K562 (cell line): ENCODE results near the gene KBTBD13. TPM values are rescaled to one million over a fixed set of nuclear protein-coding genes. Genes with fewer than 3 reads are reported as not detected.
A peak's percentile ranks its signal among the peaks of the same experiment; 100 is the strongest.

Experiments used
- ATAC-seq: fragments of 200-7000 bp; cut with Tn5 transposase; 3 replicates; pipeline ENCODE4 v1.9.1; 2020; ENCODE audit warnings: moderate library complexity
- BruUV-seq: library from RNA; stranded (reverse); fragments of 400-500 nt; replicated peaks from 2 replicates; lab custom pipeline; 2021; lab: Mats Ljungman, UMichigan
- CTCF ChIA-PET: fragments of 300-600 bp; formaldehyde crosslinking; extraction: SDS; loops from one replicate; lab custom pipeline; 2021; ENCODE audit warnings: low intra/inter-chr PET ratio; lab: Yijun Ruan, JAX
- POLR2A ChIA-PET: fragments of 300-600, 350-650 bp; sonication (Branson Sonifier 250); formaldehyde crosslinking; extraction: SDS; loops from one replicate; lab custom pipeline; 2021; ENCODE audit warnings: antibody characterized with exemption, inconsistent platforms; lab: Yijun Ruan, JAX
- DNase-seq, 4 experiments: peaks; one replicate each; pipeline versions ENCODE4 v3.0.0 to v3.0.0-alpha.2; 2011 to 2018; ENCODE audit warnings: low spot score in 3 of 4, mixed read lengths in 3 of 4; ENCODE audit errors: extremely low read depth in 1 of 4
- FAIRE-seq: peaks from 2 replicates; lab custom pipeline; 2011; peaks lifted over from hg19 to GRCh38; lab: Jason Lieb, UNC
- H2AFZ ChIP-seq: 2 replicates; pipeline ENCODE4 v1.6.0; 2011; ENCODE audit warnings: low read depth, low read length, control low read depth, inconsistent platforms
- H3K27ac ChIP-seq: fragments of 200-600 bp; 3 replicates; pipeline ENCODE4 v1.8.0; 2011; ENCODE audit warnings: low read depth, mild to moderate bottlenecking, control low read depth, inconsistent platforms, low read length, moderate library complexity, mixed read lengths; ENCODE audit errors: extremely low read depth
- H3K27me3 ChIP-seq, 2 experiments: fragments of 300-600 bp in 1 of 2; 2 replicates in 1 of 2; 3 replicates in 1 of 2; pipeline versions ENCODE4 v1.6.0 to v1.8.0; 2011; ENCODE audit warnings: inconsistent platforms in 2 of 2, low read length in 2 of 2, mild to moderate bottlenecking in 1 of 2, mixed read lengths in 1 of 2, moderate library complexity in 1 of 2; ENCODE audit not compliant: control insufficient read depth in 2 of 2, insufficient read depth in 2 of 2
- H3K36me3 ChIP-seq: fragments of 300-600 bp; 3 replicates; pipeline ENCODE4 v1.8.0; 2011; ENCODE audit warnings: mild to moderate bottlenecking, low read length, inconsistent platforms; ENCODE audit not compliant: control insufficient read depth, insufficient read depth
- H3K4me1 ChIP-seq, 2 experiments: fragments of 200-600 bp in 1 of 2; replicated peaks in 1 of 2; 2 replicates in 1 of 2; 3 replicates in 1 of 2; pipeline versions ENCODE4 v1.5.1 to v1.8.0; 2011; ENCODE audit warnings: inconsistent platforms in 2 of 2, low read length in 2 of 2, mild to moderate bottlenecking in 1 of 2, mixed read lengths in 1 of 2, moderate library complexity in 1 of 2; ENCODE audit not compliant: control insufficient read depth in 2 of 2, insufficient read depth in 2 of 2
- H3K4me2 ChIP-seq: 2 replicates; pipeline ENCODE4 v1.6.1; 2011; ENCODE audit warnings: low read length, control low read depth, inconsistent platforms, mixed read lengths; ENCODE audit not compliant: insufficient read depth
- H3K4me3 ChIP-seq: fragments of 200-600 bp; sonication (generic), shearing (Covaris generic); 2 replicates; pipeline ENCODE4 v1.5.1; 2016; ENCODE audit warnings: control low read depth, inconsistent platforms
- H3K79me2 ChIP-seq: fragments of 200-600 bp; 3 replicates; pipeline ENCODE4 v1.8.0; 2011; ENCODE audit warnings: low read length, inconsistent platforms; ENCODE audit not compliant: control insufficient read depth, insufficient read depth
- H3K9ac ChIP-seq, 2 experiments: 2 replicates each; pipeline versions ENCODE4 v1.6.0 to v1.6.1; 2011; ENCODE audit warnings: low read depth in 2 of 2, low read length in 2 of 2, control low read depth in 1 of 2, inconsistent platforms in 1 of 2, mild to moderate bottlenecking in 1 of 2, mixed read lengths in 1 of 2; ENCODE audit not compliant: insufficient read depth in 1 of 2
- H3K9me1 ChIP-seq: one replicate; pipeline ENCODE4 v1.6.0; 2011; ENCODE audit warnings: inconsistent platforms, mild to moderate bottlenecking, low read length, moderate library complexity; ENCODE audit not compliant: control insufficient read depth, insufficient read depth
- H3K9me3 ChIP-seq: replicated peaks from 2 replicates; pipeline ENCODE4 v1.5.1; 2011; ENCODE audit warnings: low read depth, low read length, inconsistent platforms; ENCODE audit not compliant: control insufficient read depth, insufficient read depth
- H4K20me1 ChIP-seq: replicated peaks from 2 replicates; pipeline ENCODE4 v1.6.1; 2011; ENCODE audit warnings: low read length, inconsistent platforms, mixed read lengths; ENCODE audit not compliant: control insufficient read depth, insufficient read depth
- BRD9 ChIP-seq: fragments of 450-650 bp; IDR thresholded peaks from 2 replicates; pipeline ENCODE4 v1.6.1; 2018; ENCODE audit warnings: low read depth; ENCODE audit not compliant: partially characterized antibody
- CBX5 ChIP-seq: IDR thresholded peaks from 2 replicates; pipeline ENCODE4 v1.6.1; 2014; ENCODE audit warnings: low read depth, borderline replicate concordance
- DDX20 ChIP-seq: fragments of 450-650 bp; IDR thresholded peaks from 2 replicates; pipeline ENCODE4 v1.6.1; 2016; ENCODE audit warnings: missing genetic modification characterization, low read depth, mild to moderate bottlenecking, missing compliant biosample characterization, moderate library complexity
- DIDO1 ChIP-seq: fragments of 450-650 bp; IDR thresholded peaks from 2 replicates; pipeline ENCODE4 v1.6.1; 2016; ENCODE audit warnings: low read depth, missing biosample characterization, missing genetic modification characterization
- EGR1 ChIP-seq: fragments of 450-650 bp; conservative IDR thresholded peaks from 2 replicates; pipeline ENCODE4 v1.6.1; 2017; ENCODE audit warnings: mild to moderate bottlenecking
- HLTF ChIP-seq: fragments of 450-650 bp; IDR thresholded peaks from 2 replicates; pipeline ENCODE4 v1.6.1; 2016
- L3MBTL2 ChIP-seq: fragments of 450-650 bp; IDR thresholded peaks from 2 replicates; pipeline ENCODE4 v1.6.1; 2016; ENCODE audit warnings: mild to moderate bottlenecking, moderate library complexity
- LARP7 ChIP-seq: fragments of 450-650 bp; IDR thresholded peaks from 2 replicates; pipeline ENCODE4 v1.6.1; 2016
- POLR3A ChIP-seq: IDR thresholded peaks from 2 replicates; pipeline ENCODE4 v1.6.1; 2011; ENCODE audit warnings: borderline replicate concordance, mild to moderate bottlenecking, moderate library complexity; ENCODE audit not compliant: insufficient read length, insufficient read depth; ENCODE audit errors: extremely low read depth
- PTBP1 ChIP-seq: fragments of 200-400 bp; formaldehyde crosslinking; IDR thresholded peaks from 2 replicates; pipeline ENCODE4 v1.6.1; 2017; ENCODE audit warnings: low read depth, low read length
- RBBP5 ChIP-seq: fragments of 200-600 bp; sonication (generic); IDR thresholded peaks from 2 replicates; pipeline ENCODE4 v1.6.1; 2012; ENCODE audit warnings: borderline replicate concordance, mild to moderate bottlenecking, low read length, control low read depth, inconsistent platforms; ENCODE audit not compliant: insufficient read depth, poor library complexity, severe bottlenecking
- TBP ChIP-seq: optimal IDR thresholded peaks from 2 replicates; pipeline ENCODE3; 2011; ENCODE audit warnings: low read depth, low read length, improper control_type of control experiment
- ZNF445 ChIP-seq: fragments of 250-450 bp; sonication (Bioruptor Pico); IDR thresholded peaks from 2 replicates; pipeline ENCODE4 v1.4.0; 2020; ENCODE audit warnings: low read depth, mild to moderate bottlenecking, moderate library complexity
- ZNF583 ChIP-seq: fragments of 250-450 bp; sonication (Bioruptor Pico); IDR thresholded peaks from 2 replicates; pipeline ENCODE4 v1.4.0; 2020
- ZNF785 ChIP-seq: fragments of 250-450 bp; sonication (Bioruptor Pico); IDR thresholded peaks from 2 replicates; pipeline ENCODE4 v1.4.0; 2020; ENCODE audit warnings: mild to moderate bottlenecking
- WGBS: fragments of 100-300 bp; shearing (Covaris generic); methylation state at CpG from one replicate; pipeline ENCODE4 v1.1.6; 2016; ENCODE audit warnings: low coverage, mixed read lengths; ENCODE audit not compliant: insufficient coverage; ENCODE audit errors: missing lambda C conversion rate; 5-methylcytosine and 5-hydroxymethylcytosine counted together
- in situ Hi-C: fragments of 300-500 bp; cut with MboI; formaldehyde crosslinking; loops from 4 replicates; pipeline ENCODE4 v1.15.0; 2018; ENCODE audit warnings: inconsistent platforms, mixed read lengths
- intact Hi-C: fragments of 100-400 bp; cut with micrococcal nuclease; formaldehyde crosslinking; loops from 2 replicates; pipeline ENCODE4 v1.14.2; 2022
- polyA plus RNA-seq, 8 experiments: library from polyadenylated mRNA; depleted of rRNA in 4 of 8; stranded (reverse) in 5 of 8; unstranded in 3 of 8; fragments of >200 nt; fragmentation: Nextera tagmentation in 2 of 8; fragmentation: Illumina TruSeq in 1 of 8; extraction: Ambion mirVana in 2 of 8; extraction: Trizol in 1 of 8; gene quantifications; 2 replicates each; pipeline versions ENCODE4 v1.2.1 to v1.2.3, GENCODE V29; 2011 to 2014; ENCODE audit warnings: inconsistent platforms in 1 of 8, missing spikeins in 1 of 8
- total RNA-seq, 7 experiments: library from RNA; depleted of rRNA in 6 of 7; stranded (reverse); fragments of >200 nt in 6 of 7; fragmentation: Illumina TruSeq in 2 of 7; extraction: Trizol in 2 of 7; gene quantifications; 2 replicates each; pipeline versions ENCODE4 v1.2.1 to v1.2.3, GENCODE V29; 2011 to 2021; ENCODE audit warnings: low replicate concordance in 1 of 7

Gene KBTBD13
- total and polyA plus RNA-seq, 9 of the 15 experiments (the other 6 are each of a cell fraction or from before 2014, with no cell fraction given) = 0.07 to 0.13 (median 0.10) TPM; not detected in 3

GRCh38 chr15:65106011-65106590 is 29.6 kb downstream of the KBTBD13 start:
- peak overlapping the region in 1 of 2 experiments; percentile 74; a peak in 1 of 4 replicates for H3K9ac ChIP-seq
- peaks cover 0 to 4% of the 10 kb centered on the region in 2 experiments; a peak in 1 of 5 replicates for H3K4me1 ChIP-seq
- H3K27me3 ChIP-seq = no peaks in the 10 kb centered on the region
- H3K9me3 ChIP-seq = no peaks in the 10 kb centered on the region
- in situ Hi-C loops = no loop called here
- peaks cover 11% of the 10 kb centered on the region; the same call in 1 of the 3 replicates for H3K36me3 ChIP-seq
- no peak for FAIRE-seq
- TF ChIP-seq ZNF583 (CRISPR knock-in tag) (no peak), L3MBTL2 (no peak), ZNF445 (CRISPR knock-in tag) (no peak), POLR3A (no peak), DDX20 (tag) (no peak), DIDO1 (tag) (no peak), TBP (no peak), BRD9 (no peak), HLTF (no peak), PTBP1 (no peak), ZNF785 (CRISPR knock-in tag) (no peak), CBX5 (no peak), LARP7 (no peak), EGR1 (no peak), RBBP5 (no peak)
- no peak for DNase-seq
- no peak overlapping the region for H2AFZ ChIP-seq
- no peaks in the 10 kb centered on the region for H4K20me1 ChIP-seq
- H3K79me2 ChIP-seq = no peaks in the 10 kb centered on the region
- intact Hi-C loops = no loop called here
- H3K9me1 ChIP-seq = peaks cover 3% of the 10 kb centered on the region
- CTCF ChIA-PET = no interaction called here
- no peak for ATAC-seq
- H3K27ac ChIP-seq = no peak overlapping the region
- H3K4me3 ChIP-seq = no peak overlapping the region
- POLR2A ChIA-PET = interaction anchor here (0.6 kb wide), 1 partner anchor 173 kb away, joined by 3 read pairs; no protein-coding TSS in a partner anchor
- BruUV-seq = no TSS peak
- H3K4me2 ChIP-seq = no peak overlapping the region
- 67% methylated on average over 6 of the region's 6 CpGs for WGBS
